Fibroblast of skin of abdomen (primary cell): ENCODE measurements around the gene FASLG.

Source experiments
- DNase-seq: peaks from one replicate; pipeline ENCODE4 v3.0.0-alpha.2; 2013

The FASLG gene

DNA sequence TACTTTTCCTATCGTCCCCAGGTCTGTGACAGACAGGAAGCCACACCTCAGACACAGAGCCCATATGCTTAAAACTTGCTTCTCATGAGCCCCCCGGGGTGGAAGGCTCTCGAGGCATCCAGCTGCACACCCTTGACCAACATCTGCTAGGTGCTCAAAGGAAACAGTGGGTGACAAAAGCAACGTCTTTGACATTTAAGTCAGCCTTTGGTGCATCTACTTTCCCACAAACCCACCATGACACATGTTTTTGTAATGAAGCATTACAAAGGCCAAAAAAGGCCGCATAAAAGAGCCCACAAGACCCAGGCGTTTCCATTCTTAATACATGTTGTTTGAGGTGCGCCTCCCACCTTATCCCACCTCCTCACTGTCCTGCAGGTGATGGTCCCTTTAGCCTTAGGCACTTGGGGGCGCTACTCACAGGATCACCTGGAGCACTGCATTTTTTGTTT, 11.8 kb upstream of the FASLG start:
- DNase-seq: no peak

DNA sequence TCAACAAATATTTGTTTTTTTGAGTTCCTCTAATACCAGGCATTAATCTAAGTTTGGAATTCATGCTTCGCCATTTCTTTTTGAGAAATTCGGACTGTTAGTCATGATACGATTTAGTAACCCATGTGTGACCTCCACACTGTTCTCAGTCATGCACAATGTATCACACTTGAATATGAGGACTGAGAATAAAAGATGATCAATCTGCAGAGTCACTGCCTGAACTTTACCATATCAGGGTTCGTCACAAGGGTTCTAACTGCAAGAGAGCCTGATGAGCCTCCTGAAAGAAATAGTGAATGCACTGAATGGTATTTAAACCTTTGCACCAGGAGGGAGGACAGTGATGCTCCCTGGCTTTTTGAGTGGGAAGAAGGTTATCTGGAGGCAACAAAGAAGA, 10.9 kb upstream of the FASLG start:
- no peak for DNase-seq

DNA sequence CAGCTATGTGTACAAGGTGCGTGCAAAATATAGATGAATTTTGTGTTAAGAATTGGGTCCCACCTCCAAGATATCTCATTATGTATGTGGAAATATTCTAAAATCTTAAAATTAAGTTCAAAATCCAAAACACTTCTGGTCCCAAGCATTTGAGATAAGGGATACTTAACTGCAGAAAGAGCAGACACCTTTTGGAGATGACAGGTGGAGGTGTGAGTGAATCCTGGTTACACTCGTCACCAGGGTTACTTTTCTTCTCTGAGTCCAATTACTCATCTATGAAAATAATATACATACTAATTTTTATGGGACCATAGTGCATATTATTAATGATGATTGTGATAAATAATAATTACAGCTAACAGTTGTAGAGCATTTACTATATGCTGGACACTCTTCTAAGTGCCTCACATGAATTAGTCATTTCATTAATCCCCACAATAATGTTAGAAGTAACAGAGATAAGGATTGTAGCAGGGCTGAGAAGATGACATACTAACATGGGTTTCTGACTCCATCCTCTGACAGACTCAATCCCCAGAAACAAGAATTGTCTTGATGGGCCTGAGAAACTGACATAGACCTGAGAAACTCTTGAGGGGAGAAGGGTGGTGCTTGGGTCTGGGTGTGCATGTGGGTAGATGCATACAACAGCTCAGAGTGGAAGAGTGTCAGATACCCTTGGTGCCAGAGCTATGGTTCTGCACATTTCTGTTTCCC, 8.3 kb upstream of the FASLG start:
- no peak for DNase-seq

DNA sequence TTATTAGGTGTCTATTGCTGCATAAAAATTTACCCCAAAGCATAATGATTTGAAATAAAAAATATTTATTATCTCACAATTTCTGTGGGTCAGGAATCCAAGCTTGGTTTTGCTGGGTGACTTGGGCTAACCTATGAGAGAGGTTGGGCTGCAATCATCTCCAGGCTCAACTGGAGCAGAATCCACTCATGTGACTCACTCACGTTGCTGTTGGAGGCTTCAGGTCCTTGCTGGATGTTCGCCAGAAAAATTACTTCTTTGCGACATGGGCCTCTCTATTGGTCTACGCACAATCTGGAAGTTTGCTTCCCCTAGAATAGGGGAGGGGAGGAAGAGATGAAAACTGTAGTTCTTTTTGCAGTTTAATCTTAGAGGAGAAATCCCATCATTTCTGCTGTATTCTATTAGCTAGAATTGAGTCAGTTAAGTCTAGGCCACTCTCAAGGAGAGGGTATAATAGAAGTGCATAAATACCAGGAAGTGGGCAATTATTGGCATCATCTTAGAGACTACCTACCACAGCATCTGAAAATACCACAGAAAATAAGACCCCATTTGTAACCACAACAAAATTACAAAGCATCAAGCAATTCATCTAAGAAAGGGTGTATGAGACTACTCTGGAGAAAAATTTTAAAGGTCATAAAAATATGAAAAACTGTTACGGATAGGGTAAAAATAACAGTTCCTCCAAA, 5.7 kb upstream of the FASLG start:
- DNase-seq: peak; percentile 46

DNA sequence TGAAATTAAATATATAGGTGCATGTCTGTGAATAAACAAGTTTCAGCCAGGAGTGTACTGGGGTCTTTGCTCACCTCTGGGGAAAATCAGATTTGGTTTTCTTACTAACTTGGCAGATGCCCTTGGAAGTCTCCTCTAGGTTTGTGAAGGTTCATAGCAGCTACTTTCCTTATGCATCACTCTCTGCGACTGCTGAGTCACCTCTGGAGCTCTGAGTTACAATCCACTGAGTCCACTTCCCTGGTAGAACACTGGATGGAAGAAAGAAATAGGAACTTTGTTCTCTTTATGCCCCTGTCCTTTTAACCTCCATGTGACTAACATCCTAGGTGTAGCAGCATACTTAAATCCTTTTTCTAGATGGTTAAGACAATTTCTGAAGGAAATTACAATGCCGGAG, 4.4 kb upstream of the FASLG start:
- peak; percentile 77 for DNase-seq

DNA sequence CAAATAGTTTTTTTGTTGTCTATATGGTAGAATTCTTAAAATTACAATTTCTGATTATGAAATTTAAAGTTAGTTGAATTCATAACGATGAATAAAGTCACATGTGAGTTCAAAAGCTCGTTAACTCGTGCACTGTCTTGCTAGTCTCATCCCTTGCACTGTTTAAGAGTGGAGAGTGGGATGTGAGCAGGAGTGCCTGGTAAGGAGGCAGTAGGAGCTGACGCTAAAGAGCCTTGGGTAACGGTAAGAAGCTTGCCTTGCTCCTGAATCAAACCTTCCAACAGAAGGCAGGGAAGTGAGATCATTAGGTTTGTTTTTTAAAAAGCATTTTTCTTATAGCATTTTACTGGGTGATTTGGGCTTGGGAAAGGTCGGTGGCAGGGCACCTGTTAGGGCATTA, 2.3 kb upstream of the FASLG start:
- DNase-seq: no peak

DNA sequence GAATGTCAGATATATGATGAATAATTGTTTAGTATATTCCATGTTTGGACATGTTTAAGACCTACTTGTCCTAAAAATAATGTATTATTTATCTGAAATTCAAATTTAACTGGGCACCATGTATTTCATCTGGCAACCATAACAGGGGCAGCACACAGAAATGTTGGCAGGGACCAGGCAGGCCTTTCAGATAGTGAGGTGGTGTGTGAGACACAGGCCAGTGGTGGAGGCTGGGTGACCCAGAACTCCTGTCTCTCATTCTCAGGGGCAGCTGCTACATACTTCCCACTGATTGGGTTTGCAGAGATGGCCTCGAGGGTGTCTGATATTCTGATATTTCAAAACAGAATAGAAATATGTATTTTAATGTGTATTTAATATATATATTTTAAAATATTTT, 1.3 kb upstream of the FASLG start:
- no peak for DNase-seq

DNA sequence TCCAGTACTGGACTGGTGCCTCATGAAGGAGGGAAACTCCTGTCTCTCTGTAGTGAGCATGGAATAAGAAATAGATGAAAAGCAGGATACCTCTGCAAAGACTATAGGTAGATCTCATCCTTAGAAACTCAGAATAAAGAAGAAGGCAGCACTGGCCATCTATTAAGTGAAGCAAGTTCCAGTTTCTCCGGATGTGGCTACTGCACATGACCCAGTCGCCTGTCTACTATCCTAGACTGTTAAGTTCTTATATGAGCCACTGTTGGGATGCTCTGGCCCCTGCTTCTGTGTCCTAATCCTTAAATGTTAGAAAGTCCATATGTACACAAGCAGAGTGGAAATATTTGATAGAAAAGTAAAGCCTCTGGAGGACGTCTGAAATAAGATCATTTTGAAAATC, 2.2 kb downstream of the FASLG start:
- DNase-seq: no peak

DNA sequence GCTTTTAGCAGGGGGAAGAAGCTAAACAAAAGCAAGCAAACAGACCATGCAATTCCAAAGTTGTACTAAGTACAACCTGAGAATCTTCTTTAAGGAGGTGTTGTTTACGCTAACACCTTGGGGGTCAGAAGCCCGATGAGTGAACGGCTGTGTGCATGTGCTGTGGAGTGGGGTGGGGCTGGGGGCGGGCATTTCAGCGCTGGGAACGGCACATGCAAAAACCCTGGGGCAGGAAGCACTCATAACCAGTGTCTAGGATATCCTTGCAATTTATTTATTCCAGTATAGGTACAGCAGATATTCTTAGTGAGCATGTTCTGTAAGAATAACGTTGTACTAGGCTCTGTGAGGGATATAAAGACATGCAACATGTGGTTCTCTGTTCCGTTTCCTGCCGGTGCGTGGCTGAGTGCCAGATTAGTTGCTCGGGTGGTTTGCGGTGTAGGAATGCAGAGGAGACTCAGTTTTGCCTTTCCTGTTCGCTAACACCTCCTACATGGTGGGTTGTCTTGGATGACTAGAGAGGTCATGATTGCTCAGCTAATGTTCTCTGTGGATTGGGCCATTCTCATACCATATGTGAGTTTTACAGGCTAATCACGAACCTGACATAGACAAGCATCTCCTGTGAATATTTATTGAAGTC, 3.7 kb downstream of the FASLG start:
- DNase-seq: peak; percentile 93

DNA sequence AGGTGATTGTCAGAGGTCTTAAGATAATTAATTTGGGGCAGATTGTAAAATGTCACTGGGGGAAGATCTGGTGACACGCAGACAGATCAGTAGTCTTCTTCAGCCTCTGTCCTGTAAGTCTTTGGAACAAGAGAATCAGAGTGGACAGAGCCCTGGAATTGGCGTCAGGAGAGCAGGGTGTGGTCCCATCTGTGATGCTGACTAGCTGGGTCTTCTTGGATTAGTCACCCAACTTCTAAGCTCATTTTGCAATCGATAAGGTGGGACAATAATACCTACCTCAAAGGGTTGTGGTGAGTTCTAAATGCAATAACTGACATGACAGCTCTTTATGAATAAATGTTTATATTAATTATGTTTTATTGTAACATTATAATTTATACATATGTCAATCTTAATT, 4.8 kb downstream of the FASLG start:
- no peak for DNase-seq

DNA sequence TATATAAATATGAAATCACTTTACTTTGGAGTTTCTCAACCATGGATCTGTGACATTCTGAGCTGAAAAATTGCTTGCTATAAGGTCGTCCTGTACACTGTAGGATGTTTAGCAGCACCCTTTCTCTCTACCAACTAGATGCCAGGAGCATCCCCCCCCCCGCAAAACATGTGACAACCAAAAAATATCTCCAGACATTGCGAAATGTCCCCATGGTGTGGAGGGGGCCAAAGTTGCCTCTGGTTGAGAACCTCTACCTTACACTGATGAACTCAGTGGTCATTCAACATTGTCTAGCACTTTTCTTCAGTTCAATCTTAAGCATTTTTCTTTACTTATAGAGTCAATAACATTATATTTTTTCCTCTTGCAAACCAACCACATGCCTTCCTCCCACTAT, 9.2 kb downstream of the FASLG start:
- no peak for DNase-seq

DNA sequence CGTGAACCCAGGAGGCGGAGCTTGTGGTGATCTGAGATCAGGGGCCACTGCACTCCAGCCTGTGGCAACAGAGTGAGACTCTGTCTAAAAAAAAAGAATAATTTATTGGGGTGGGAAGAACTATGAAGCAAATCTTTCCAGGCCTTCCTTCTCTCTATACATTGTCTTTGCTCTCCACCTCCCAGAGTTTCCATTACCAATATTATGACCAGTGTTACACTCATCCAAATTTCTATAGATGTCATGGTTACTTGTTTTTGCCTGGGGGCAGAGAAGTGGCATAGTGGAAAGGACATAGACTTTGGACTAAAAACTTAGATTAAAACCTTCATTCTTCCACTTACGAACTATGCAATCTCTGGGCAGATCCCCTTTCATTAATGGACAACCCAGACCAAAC, 10.1 kb downstream of the FASLG start:
- DNase-seq: no peak

DNA sequence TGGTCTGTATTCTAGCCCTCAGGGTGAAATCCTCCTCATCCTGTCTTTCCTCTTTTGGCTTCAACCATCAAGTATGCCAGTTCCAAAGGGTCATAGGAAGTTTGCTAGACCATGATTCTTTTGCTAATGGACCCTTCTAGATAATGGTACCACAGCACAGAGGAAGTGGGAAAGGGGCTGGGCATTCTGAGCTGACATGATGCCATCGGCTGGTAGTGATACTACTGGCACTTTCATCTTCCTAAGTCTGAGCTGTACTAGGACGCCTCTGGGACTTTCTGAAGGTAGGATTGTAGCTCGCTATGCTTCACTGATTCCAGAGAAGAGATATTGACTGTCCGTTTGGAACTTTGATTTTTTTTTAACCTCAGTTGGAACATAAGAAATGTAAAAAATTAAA, 11.4 kb downstream of the FASLG start:
- DNase-seq: no peak

DNA sequence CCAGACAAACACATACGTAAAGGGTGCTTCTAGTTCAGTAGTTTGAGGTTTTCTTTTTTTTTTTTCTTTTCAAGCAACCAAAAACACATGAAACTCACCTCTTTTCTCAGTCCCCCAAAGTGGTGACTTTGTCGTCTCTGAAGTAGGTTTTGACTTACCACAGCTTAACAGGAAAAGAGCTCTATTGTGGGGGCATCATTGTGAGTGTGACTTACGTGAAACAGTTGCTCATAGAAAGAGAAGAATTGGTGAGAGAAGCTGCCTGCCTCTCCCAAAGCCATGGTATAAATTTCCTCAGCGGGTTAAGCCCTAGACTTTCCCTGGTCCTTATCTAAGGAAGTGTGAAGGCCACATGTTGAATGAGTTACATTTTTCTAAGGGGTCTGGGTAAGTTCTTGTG, 11.9 kb downstream of the FASLG start:
- no peak for DNase-seq

DNA sequence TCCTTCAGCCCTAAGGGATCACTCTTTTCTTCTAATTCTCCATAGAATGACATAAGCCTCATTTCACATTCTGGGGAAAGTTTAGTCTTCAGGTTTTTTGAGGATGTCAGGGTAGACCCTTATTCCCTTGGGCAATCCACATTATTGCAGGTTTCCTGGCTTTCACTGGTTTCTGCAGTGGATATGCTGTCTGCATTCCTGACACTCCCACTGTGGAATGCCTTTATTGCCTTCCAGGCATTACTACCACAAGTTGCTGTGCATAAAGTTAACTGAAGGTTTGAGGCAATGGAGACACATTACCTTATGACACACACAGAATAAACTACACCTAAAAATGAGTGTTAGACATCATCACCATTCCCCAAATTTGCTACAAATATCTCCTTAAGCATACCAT, 12.7 kb downstream of the FASLG start:
- DNase-seq: peak; percentile 79

DNA sequence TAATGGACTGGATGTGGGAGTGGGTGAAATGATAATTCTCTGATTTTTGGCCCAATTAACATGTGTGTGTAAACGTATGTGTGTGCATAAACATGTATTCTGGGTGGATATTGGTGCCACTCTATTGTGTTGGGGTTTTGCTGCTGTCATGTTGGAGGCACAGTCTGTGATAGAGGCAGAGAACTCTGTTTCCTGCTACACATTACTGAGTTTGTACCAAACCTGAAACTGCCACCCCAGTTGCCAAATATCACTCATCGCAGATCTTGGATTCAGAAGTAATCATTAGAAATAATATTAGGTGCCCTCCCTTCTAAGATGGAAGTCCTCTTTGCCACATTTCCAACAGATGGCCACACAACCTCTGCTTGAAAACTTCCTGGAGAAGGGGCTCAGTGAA, 13.8 kb downstream of the FASLG start:
- DNase-seq: no peak

DNA sequence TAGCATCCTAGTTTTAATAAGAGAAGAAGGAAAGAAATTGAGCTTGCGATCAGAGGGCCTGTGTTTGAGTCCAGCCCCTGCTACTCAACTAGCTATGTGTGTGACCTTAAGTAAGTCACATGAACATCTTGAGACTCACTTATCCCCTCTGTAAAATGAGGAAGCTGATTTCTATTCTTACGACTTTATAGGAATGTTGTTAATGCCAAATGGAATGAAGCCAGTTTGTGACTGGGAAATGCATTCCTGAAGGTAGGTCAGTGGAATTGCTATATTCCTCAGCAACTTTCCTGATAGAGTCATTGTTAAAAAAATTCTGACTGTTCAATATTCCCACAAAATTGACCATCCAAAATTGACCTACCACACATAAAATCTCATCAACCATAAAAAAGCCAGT, 14.9 kb downstream of the FASLG start:
- peak; percentile 46 for DNase-seq

DNA sequence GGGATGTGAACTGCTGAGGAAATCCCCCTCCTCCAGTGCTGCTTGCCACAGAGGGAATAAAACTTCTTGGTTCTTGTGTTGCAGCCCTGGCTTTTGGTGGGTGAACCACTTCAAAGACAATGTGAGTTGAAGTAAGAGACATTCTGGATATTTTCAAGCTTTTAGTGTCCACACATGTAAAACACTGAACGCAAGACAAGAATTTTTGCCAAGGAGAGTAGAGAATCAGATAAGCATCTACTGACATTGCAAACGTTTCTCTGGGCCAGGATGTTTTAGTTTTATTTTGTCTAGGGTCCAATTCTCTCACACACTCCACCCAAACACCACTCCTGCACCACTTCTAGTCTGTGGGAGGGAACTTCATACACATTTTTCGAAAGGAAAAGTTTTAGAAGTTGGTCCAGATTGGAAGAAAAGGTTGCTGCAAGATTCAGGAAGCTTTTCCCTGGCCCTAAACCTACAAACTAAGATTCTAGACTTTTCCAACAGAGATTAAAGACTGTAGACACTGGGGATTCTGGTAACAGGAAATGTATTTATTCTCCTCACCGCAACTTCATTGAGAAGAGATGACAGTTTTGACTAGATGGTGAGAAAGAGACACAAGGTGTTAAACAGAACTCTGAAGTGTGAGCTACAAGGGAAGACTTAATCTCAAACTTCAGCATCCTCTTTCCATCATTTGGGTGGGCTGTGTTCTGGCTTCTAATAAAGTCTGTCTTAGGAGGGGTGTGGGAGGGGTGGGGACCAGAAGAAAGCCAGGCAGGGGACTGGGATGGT, 16.1 kb downstream of the FASLG start:
- DNase-seq: peak; percentile 24

DNA sequence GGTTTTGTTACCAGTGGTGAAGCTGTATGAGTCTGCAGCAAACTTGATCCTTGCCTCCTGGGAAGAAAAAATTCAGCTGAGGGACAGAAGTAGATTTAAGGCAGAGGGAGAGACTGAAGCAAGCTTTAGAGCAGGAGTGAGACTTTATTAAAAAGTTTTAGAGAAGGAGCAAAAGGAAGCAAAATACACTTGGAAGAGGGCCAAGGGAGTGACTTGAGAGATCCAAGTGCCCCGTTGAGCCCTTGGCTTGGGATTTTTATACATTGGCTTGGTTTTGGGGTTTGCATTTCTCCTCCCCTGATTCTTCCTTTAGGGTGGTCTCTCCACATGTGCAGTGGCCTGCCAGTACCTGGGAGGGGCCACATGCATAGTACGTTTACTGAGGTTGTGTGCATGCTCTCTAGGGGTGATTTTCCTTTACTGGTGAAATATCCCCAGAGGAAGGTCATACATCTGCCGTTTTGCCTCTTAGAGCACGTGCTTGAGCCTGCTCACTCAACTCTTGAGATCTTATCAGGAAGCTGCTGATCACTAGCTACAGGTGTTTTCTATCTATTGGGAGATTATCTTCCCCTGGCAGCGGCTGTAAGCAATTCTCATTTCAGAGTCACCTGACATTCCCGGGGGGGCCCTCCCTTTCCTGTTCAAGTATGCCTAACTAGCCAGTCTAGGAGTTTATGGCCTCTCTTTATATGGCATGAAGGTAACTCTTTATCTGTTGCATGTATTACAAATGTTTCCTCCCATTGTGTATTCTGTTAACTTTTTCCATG, 20.3 kb downstream of the FASLG start:
- DNase-seq: no peak

DNA sequence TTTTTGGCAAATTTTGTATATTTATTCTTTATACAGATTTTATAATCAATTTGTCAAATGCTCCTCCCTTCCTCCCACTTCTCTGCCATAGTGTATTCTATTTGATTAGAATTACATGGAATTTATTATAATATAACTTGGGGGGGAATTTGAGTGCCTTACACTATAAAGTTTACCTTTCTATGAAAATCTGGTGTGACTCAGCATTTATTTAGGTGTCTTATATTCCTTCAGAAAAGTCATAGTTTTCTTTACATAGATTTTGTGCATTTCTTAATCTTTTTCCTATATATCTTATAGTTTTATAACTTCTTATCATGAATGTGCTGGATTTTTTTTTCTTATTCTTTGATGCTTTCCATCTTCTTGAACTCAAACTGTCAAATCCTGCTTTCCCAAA, 21.3 kb downstream of the FASLG start:
- no peak for DNase-seq

DNA sequence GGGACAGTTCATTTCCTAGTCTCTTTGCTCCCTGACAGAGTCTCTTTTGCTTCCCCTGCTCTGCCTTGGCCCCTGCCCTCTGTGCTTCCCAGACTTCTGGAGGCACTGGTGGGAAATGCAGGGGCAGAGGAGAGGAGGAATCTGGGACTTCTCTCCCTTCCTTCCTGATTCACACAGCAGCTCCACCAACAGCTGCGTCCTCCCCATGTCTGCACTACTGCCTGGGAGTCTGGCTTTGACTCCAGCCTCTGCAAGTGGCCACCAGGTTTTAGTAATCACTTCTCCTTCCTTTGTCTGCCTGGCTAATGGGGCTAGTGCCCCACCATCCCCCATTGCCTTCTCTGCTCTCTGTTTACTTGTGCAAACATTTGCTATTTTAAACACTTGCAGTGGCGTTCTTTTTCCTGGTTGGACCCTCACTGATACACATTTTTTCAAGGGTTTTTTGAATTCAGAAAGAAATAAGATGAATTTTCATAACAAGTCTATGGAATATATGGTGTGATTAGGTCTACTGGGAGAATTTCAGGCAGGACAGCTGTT, 21.9 kb downstream of the FASLG start:
- DNase-seq: no peak

DNA sequence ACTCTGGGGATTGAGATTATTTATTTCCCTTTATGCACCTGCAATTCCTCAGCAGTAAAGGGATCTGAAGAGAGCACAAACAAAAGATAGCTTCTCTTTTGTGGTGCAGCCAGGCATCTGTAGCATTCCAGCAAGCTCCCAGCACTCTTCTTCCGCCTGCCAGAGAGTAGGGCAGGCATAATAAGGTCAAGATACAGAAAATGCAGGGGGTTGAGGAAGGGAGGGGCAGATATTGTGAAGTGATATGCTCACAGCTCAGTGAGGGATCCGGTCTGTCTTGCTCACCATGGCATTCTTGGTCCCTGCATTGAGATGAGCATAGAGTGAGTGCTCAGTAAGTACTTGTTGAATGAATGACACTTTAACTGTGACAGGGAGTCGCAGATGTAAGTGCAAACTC, 23.9 kb downstream of the FASLG start:
- peak; percentile 16 for DNase-seq
